DMS 273 (cell line): ENCODE results near the gene DISP2.

Experiments used
- DNase-seq: peaks from one replicate; lab custom pipeline; 2025; ENCODE audit not compliant: unreplicated experiment; lab: John Stamatoyannopoulos, UW

The DISP2 gene

GRCh38 chr15:40418126-40418525 is 60.1 kb downstream of the DISP2 start:
- no peak for DNase-seq

DNA sequence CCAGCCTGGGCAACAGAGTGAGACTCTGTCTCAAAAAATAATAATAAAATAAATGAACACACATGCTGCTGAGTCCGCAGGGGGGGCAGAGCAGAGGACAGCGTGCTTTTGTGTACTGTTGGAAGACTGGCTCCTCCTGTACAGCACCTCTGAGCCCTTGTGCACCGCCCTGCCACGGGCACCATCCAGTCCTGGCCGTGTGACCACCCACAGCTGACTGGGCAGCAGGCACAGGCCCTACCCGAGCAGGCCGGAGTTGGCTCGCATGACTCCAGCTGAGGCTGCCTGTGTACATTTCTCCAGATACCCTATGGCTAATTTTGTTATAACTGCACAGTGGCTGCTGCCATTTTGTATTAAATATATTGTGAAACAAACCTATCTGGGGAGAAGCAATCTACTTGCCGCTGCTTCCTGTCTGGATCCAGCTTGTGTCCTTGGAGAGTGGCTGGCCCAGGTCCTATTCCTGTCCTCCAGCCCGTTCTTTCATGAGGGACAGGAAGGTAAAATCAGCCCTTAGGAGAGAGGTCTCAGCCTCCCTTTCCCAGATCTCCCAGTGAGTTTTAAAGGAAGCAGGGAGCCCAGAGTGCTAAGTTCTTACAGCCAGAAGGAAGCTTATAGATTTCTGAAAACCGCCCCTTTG is 62.2 kb downstream of the DISP2 start:
- DNase-seq = peak; percentile 40

DNA sequence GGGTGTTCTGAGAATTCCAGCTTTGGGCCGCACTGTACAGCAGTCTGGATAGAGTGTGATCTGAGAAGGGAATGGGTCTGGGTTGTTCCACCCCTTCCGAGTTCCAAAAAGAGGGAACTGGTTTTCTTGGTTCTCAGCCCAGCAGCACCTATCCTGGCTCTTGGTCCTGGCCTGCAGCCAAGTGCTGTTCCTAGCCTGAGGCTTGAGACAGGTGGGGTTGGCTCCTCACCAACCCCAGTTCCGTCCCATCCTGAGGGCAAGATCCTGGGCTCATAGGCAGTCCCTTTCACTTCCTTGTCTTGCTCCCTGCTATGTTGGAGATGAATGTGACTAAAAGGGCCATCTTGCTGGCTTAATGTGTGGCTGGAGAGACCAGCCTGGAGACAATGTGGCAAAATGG is 62.8 kb downstream of the DISP2 start:
- peak; percentile 60 for DNase-seq

- peak; percentile 86 for DNase-seq
Measured at GRCh38 chr15:40421246-40422157, 63.5 kb downstream of the DISP2 start.

- no peak for DNase-seq
Measured at GRCh38 chr15:40424483-40425115, 66.6 kb downstream of the DISP2 start.

- DNase-seq = no peak
Measured at GRCh38 chr15:40425681-40426080, 67.7 kb downstream of the DISP2 start.

GRCh38 chr15:40427188-40427587 is 69.2 kb downstream of the DISP2 start:
- no peak for DNase-seq

- no peak for DNase-seq
Measured at GRCh38 chr15:40428185-40428584, 70.2 kb downstream of the DISP2 start.
